ENCODE measurements around the gene TAX1BP1.

DNA sequence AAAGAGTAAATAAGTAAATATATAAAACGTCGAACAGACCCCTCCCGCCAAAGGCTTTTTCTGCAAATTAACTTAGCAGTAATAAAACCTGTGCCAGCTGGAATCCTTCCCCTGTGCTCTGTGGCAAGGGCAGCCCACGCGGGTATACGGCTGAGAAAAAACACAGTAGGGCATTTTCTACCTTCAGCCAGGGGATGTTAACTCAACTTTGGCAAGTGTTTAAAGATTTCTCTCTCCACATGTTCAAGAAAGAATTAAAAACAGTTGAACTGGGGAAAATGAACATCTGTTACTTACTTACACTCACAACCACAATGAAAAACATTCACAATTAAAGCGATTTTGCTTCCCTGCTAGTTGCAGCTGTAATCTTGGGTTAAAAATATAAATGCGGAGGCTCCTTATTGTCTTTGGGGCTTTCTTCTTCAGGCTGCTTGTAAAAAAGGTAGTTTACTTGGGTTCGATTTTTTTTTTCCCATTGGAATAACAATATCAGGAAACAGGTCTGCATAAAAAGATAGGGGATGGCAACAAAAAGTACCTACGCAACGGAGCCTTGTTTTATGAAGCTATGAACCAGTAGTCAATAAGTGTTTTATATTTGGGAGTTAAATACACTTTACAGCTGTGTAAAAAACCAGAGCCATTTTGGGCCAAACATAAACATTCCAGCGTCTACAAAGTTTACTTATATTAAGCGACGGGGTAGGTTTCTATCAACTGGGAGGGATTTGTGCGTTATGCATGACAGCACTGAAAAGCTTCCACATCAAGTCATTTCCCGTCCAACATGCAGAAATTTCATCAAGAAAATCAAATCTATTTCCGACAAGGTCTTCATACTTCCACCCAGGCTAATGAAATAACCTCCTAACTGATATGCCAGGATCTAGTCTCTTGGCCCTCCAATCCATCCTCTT, 132.7 kb downstream of the TAX1BP1 start:
- TF ChIP-seq JUN (IDR thresholded peaks at IDR 0.05; ENCODE audit: borderline replicate concordance, insufficient read depth, insufficient read length, low read depth) (no peak), POLR2AphosphoS5 (IDR thresholded peaks at IDR 0.05; ENCODE audit: insufficient read depth, low read depth, low read length) (no peak), POLR2A (IDR thresholded peaks at IDR 0.05; ENCODE audit: low read depth, low read length) (no peak)
- TF ChIP-seq, protein P1, sequence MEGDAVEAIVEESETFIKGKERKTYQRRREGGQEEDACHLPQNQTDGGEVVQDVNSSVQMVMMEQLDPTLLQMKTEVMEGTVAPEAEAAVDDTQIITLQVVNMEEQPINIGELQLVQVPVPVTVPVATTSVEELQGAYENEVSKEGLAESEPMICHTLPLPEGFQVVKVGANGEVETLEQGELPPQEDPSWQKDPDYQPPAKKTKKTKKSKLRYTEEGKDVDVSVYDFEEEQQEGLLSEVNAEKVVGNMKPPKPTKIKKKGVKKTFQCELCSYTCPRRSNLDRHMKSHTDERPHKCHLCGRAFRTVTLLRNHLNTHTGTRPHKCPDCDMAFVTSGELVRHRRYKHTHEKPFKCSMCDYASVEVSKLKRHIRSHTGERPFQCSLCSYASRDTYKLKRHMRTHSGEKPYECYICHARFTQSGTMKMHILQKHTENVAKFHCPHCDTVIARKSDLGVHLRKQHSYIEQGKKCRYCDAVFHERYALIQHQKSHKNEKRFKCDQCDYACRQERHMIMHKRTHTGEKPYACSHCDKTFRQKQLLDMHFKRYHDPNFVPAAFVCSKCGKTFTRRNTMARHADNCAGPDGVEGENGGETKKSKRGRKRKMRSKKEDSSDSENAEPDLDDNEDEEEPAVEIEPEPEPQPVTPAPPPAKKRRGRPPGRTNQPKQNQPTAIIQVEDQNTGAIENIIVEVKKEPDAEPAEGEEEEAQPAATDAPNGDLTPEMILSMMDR (IDR thresholded peaks at IDR 0.05; ENCODE audit: extremely low read depth in 1 of 2, insufficient read depth in 1 of 2, low read depth in 1 of 2, low read length in 2 of 2): no peak

All from endothelial cell of umbilical vein (primary cell).